GM12878 (cell line): ENCODE data around the gene IGSF8. TPM values are rescaled to one million over a fixed set of nuclear protein-coding genes. Genes with fewer than 3 reads are reported as not detected.
A peak's percentile ranks its signal among the peaks of the same experiment; 100 is the strongest.

ENCODE experiments used
- BHLHE40 ChIP-seq, 2 experiments: fragments of 450-650 bp in 1 of 2; IDR thresholded peaks; 2 replicates each; pipeline ENCODE4 v1.6.1; 2011 to 2017; ENCODE audit warnings: low read depth in 2 of 2, borderline replicate concordance in 1 of 2, improper control_type of control experiment in 1 of 2, low read length in 1 of 2, mild to moderate bottlenecking in 1 of 2
- BMI1 ChIP-seq: fragments of 450-650 bp; IDR thresholded peaks from 2 replicates; pipeline ENCODE4 v1.6.1; 2016; ENCODE audit warnings: mild to moderate bottlenecking, moderate library complexity, borderline replicate concordance
- CBFB ChIP-seq: IDR thresholded peaks from 2 replicates; pipeline ENCODE4 v1.6.1; 2016; ENCODE audit warnings: antibody characterized with exemption, low read depth
- HDGF ChIP-seq: fragments of 450-650 bp; IDR thresholded peaks from 2 replicates; pipeline ENCODE4 v1.6.1; 2016; ENCODE audit warnings: antibody characterized with exemption
- MEF2B ChIP-seq: fragments of 450-650 bp; IDR thresholded peaks from 2 replicates; pipeline ENCODE4 v1.6.1; 2018; ENCODE audit warnings: mild to moderate bottlenecking, moderate library complexity; ENCODE audit not compliant: partially characterized antibody, poor library complexity, severe bottlenecking
- MTA3 ChIP-seq: IDR thresholded peaks from 2 replicates; pipeline ENCODE4 v1.6.1; 2012; ENCODE audit warnings: low read length, inconsistent platforms, borderline replicate concordance
- NRF1 ChIP-seq: conservative IDR thresholded peaks from 2 replicates; pipeline ENCODE4 v1.6.1; 2011; ENCODE audit warnings: mild to moderate bottlenecking, low read depth, low read length, improper control_type of control experiment
- RAD21 ChIP-seq: IDR thresholded peaks from 2 replicates; pipeline ENCODE4 v1.6.1; 2011; ENCODE audit warnings: mild to moderate bottlenecking, low read depth, low read length, moderate library complexity; ENCODE audit not compliant: insufficient read depth
- TAF1 ChIP-seq: IDR thresholded peaks from 2 replicates; pipeline ENCODE4 v1.6.1; 2011; ENCODE audit warnings: mild to moderate bottlenecking, low read depth, low read length, borderline replicate concordance
- TARDBP ChIP-seq: IDR thresholded peaks from 2 replicates; pipeline ENCODE4 v1.6.1; 2016; ENCODE audit warnings: borderline replicate concordance
- WRNIP1 ChIP-seq: IDR thresholded peaks from 2 replicates; pipeline ENCODE4 v1.6.1; 2011; ENCODE audit warnings: low read depth, low read length, improper control_type of control experiment, borderline replicate concordance
- ZBED1 ChIP-seq: IDR thresholded peaks from 2 replicates; pipeline ENCODE4 v1.6.1; 2016; ENCODE audit warnings: borderline replicate concordance
- ZBTB40 ChIP-seq: fragments of 450-650 bp; IDR thresholded peaks from 2 replicates; pipeline ENCODE4 v1.6.1; 2016; ENCODE audit warnings: mild to moderate bottlenecking, moderate library complexity, borderline replicate concordance
- ZNF622 ChIP-seq: fragments of 450-650 bp; IDR thresholded peaks from 2 replicates; pipeline ENCODE4 v1.6.1; 2017; ENCODE audit warnings: mild to moderate bottlenecking, inconsistent platforms
- polyA plus RNA-seq, 11 experiments: library from polyadenylated mRNA; depleted of rRNA in 4 of 11; unstranded in 6 of 11; stranded (reverse) in 5 of 11; fragments of >200 nt; fragmentation: Nextera tagmentation in 4 of 11; fragmentation: Illumina TruSeq in 1 of 11; extraction: Ambion mirVana in 4 of 11; extraction: Trizol in 1 of 11; gene quantifications; 1 replicate in 1 of 11; 2 replicates in 10 of 11; pipeline versions ENCODE4 v1.2.1 to v1.2.3, GENCODE V29; 2011 to 2016; ENCODE audit warnings: inconsistent platforms in 2 of 11, missing spikeins in 2 of 11, low read depth in 1 of 11
- total RNA-seq, 4 experiments: library from RNA; depleted of rRNA in 3 of 4; stranded (reverse); fragments of >200 nt in 3 of 4; fragmentation: Illumina TruSeq in 1 of 4; extraction: Trizol in 1 of 4; gene quantifications; 2 replicates each; pipeline versions ENCODE4 v1.2.1 to v1.2.3, GENCODE V29; 2013 to 2021
- TF ChIP-seq, protein P1 (sequence below): fragments of 450-650 bp; IDR thresholded peaks from 2 replicates; pipeline ENCODE4 v1.6.1; 2017; ENCODE audit warnings: antibody characterized with exemption, mild to moderate bottlenecking, moderate library complexity
- TF ChIP-seq, protein P2 (sequence below): fragments of 450-650 bp; IDR thresholded peaks from 2 replicates; pipeline ENCODE4 v1.6.1; 2017; ENCODE audit warnings: mild to moderate bottlenecking, low read depth, inconsistent platforms; ENCODE audit not compliant: poor library complexity, severe bottlenecking
- TF ChIP-seq, protein P3 (sequence below): fragments of 450-650 bp; IDR thresholded peaks from 2 replicates; pipeline ENCODE4 v1.6.1; 2016; ENCODE audit warnings: mild to moderate bottlenecking

Gene IGSF8
- total and polyA plus RNA-seq, 10 of the 15 experiments (the other 5 are each of a cell fraction or from before 2014, with no cell fraction given): 0.64 to 24.7 (median 13.9) TPM

DNA sequence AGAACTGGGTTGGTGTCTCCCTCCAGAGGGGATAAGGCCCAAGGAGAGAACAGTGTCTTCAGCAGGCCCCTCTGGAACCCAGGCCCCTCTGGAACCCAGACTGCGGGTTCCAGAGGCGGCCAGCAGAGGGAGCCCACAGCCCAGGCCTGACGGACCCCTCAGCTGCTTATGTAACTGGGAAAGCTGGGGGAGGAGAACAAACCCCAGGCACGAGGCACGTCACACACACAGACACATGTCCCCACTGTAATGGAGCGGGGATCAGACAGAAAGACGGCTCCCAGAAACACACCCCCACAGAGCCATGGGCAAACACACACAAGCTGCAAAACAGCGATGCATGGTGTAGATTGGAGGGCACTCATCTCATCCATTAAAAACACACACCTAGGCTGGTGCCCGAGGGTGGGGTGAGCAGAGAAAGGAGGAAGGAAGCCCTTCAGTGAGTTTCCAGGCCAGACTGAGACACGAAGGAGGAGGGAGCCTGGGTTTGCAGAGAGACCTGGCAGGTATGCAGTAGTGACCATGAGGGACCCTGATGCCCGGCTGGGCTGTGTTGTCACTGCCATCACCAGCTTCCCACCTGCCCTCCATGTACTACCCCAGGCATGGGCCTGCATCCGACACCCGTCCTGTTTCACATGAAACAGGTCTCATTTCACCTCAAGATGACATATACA is 2.8 kb upstream of the IGSF8 start (continued):
- TF ChIP-seq ZBTB40 (no peak), WRNIP1 (0 out of 2 replicates have a peak, but pooled peaks have one; percentile 72), TAF1 (no peak), MEF2B (peak; percentile 73), RAD21 (peak; percentile 92), CBFB (0 out of 2 replicates have a peak, but pooled peaks have one; percentile 39), TARDBP (no peak), BHLHE40 (IDR thresholded peaks at IDR 0.05; ENCODE audit: borderline replicate concordance in 1 of 2, low read depth in 2 of 2, low read length in 1 of 2) (peak; percentile 79 to 81), HDGF (no peak), ZNF622 (no peak), NRF1 (no peak), ZBED1 (no peak), BMI1 (no peak), MTA3 (no peak)
- TF ChIP-seq, protein P1, sequence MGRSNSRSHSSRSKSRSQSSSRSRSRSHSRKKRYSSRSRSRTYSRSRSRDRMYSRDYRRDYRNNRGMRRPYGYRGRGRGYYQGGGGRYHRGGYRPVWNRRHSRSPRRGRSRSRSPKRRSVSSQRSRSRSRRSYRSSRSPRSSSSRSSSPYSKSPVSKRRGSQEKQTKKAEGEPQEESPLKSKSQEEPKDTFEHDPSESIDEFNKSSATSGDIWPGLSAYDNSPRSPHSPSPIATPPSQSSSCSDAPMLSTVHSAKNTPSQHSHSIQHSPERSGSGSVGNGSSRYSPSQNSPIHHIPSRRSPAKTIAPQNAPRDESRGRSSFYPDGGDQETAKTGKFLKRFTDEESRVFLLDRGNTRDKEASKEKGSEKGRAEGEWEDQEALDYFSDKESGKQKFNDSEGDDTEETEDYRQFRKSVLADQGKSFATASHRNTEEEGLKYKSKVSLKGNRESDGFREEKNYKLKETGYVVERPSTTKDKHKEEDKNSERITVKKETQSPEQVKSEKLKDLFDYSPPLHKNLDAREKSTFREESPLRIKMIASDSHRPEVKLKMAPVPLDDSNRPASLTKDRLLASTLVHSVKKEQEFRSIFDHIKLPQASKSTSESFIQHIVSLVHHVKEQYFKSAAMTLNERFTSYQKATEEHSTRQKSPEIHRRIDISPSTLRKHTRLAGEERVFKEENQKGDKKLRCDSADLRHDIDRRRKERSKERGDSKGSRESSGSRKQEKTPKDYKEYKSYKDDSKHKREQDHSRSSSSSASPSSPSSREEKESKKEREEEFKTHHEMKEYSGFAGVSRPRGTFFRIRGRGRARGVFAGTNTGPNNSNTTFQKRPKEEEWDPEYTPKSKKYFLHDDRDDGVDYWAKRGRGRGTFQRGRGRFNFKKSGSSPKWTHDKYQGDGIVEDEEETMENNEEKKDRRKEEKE: no peak
- TF ChIP-seq, protein P2, sequence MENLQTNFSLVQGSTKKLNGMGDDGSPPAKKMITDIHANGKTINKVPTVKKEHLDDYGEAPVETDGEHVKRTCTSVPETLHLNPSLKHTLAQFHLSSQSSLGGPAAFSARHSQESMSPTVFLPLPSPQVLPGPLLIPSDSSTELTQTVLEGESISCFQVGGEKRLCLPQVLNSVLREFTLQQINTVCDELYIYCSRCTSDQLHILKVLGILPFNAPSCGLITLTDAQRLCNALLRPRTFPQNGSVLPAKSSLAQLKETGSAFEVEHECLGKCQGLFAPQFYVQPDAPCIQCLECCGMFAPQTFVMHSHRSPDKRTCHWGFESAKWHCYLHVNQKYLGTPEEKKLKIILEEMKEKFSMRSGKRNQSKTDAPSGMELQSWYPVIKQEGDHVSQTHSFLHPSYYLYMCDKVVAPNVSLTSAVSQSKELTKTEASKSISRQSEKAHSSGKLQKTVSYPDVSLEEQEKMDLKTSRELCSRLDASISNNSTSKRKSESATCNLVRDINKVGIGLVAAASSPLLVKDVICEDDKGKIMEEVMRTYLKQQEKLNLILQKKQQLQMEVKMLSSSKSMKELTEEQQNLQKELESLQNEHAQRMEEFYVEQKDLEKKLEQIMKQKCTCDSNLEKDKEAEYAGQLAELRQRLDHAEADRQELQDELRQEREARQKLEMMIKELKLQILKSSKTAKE: no peak
- TF ChIP-seq, protein P3, sequence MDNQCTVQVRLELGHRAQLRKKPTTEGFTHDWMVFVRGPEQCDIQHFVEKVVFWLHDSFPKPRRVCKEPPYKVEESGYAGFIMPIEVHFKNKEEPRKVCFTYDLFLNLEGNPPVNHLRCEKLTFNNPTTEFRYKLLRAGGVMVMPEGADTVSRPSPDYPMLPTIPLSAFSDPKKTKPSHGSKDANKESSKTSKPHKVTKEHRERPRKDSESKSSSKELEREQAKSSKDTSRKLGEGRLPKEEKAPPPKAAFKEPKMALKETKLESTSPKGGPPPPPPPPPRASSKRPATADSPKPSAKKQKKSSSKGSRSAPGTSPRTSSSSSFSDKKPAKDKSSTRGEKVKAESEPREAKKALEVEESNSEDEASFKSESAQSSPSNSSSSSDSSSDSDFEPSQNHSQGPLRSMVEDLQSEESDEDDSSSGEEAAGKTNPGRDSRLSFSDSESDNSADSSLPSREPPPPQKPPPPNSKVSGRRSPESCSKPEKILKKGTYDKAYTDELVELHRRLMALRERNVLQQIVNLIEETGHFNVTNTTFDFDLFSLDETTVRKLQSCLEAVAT: no peak
